Ishikawa (cell line): ENCODE measurements around the gene SYTL3.

Source experiments
- CEBPB ChIP-seq: IDR thresholded peaks from 2 replicates; pipeline ENCODE4 v1.6.1; 2012
- CREB1 ChIP-seq: IDR thresholded peaks from 2 replicates; pipeline ENCODE4 v1.6.1; 2012; ENCODE audit warnings: low read depth
- EGR1 ChIP-seq: IDR thresholded peaks from 2 replicates; pipeline ENCODE4 v1.6.1; 2012
- EP300 ChIP-seq: IDR thresholded peaks from 2 replicates; pipeline ENCODE4 v1.6.1; 2012; ENCODE audit warnings: borderline replicate concordance
- FOXM1 ChIP-seq: IDR thresholded peaks from 2 replicates; pipeline ENCODE4 v1.6.1; 2012; ENCODE audit warnings: low read depth, borderline replicate concordance
- NFIC ChIP-seq: IDR thresholded peaks from 2 replicates; pipeline ENCODE4 v1.6.1; 2012
- RAD21 ChIP-seq: IDR thresholded peaks from 2 replicates; pipeline ENCODE4 v1.6.1; 2012; ENCODE audit warnings: low read depth
- TAF1 ChIP-seq: IDR thresholded peaks from 2 replicates; pipeline ENCODE4 v1.6.1; 2012; ENCODE audit warnings: low read depth, mild to moderate bottlenecking
- TCF12 ChIP-seq: IDR thresholded peaks from 2 replicates; pipeline ENCODE4 v1.6.1; 2012; ENCODE audit warnings: low read depth
- TEAD4 ChIP-seq: IDR thresholded peaks from 2 replicates; pipeline ENCODE4 v1.6.1; 2012
- YY1 ChIP-seq: IDR thresholded peaks from 2 replicates; pipeline ENCODE4 v1.6.1; 2012; ENCODE audit warnings: low read depth
- ZBTB7A ChIP-seq: IDR thresholded peaks from 2 replicates; pipeline ENCODE4 v1.6.1; 2012; ENCODE audit warnings: low read depth
- TF ChIP-seq, protein P1 (sequence below): IDR thresholded peaks from 2 replicates; pipeline ENCODE4 v1.6.1; 2012; ENCODE audit warnings: low read depth, mild to moderate bottlenecking
- TF ChIP-seq, protein P2 (sequence below): IDR thresholded peaks from 2 replicates; pipeline ENCODE4 v1.6.1; 2012
- TF ChIP-seq, protein P3 (sequence below): IDR thresholded peaks from 2 replicates; pipeline ENCODE4 v1.6.1; 2012

The SYTL3 gene

DNA sequence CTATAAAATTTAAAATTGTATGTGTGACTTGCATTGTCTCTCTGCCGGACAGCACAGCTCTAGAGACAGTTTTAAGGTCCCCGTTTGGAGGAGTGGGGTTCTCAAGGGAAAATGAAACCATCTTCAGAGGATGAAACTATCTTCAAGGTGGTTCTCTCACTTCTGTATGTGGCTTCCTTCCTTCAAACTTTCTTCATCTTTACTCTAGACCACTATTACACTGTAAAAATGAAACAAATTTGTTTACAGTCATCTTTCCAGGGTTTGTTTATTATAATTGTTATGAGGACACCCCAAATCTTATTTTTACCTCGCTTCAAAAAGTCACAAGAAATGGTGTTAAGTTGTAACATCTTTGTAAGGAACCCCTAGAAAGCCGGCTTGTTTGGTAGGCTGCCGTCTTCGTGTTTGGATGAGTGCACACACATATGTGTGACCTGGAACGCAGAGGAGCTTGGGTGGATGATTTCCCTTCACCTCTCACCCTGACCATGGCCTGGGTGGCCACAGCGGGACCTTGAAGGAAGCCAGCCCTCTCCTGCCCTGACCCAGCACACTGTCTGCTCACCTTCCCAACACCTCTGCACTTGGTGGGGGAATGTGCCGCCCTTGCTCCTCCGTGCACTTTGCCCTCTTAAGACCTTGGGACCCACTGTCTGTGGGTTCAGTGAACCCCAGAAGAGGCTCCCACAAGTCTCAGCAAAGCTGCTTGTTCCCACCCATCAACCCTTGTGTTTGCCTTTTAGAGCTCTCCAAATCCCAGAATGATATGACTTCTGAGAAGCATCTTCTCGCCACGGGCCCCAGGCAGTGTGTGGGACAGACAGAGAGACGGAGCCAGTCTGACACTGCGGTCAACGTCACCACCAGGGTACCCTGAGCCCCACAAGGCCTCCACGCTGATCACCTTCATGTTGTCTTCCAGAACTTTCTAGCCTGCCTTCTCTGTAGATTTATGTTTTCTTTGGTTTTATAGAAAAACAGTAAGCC lies 67.8 kb downstream of the SYTL3 start:
- TF ChIP-seq YY1 = no peak
- TF ChIP-seq CEBPB = no peak
- TF ChIP-seq TAF1 = no peak
- no peak for TF ChIP-seq TEAD4
- TF ChIP-seq, protein P1, sequence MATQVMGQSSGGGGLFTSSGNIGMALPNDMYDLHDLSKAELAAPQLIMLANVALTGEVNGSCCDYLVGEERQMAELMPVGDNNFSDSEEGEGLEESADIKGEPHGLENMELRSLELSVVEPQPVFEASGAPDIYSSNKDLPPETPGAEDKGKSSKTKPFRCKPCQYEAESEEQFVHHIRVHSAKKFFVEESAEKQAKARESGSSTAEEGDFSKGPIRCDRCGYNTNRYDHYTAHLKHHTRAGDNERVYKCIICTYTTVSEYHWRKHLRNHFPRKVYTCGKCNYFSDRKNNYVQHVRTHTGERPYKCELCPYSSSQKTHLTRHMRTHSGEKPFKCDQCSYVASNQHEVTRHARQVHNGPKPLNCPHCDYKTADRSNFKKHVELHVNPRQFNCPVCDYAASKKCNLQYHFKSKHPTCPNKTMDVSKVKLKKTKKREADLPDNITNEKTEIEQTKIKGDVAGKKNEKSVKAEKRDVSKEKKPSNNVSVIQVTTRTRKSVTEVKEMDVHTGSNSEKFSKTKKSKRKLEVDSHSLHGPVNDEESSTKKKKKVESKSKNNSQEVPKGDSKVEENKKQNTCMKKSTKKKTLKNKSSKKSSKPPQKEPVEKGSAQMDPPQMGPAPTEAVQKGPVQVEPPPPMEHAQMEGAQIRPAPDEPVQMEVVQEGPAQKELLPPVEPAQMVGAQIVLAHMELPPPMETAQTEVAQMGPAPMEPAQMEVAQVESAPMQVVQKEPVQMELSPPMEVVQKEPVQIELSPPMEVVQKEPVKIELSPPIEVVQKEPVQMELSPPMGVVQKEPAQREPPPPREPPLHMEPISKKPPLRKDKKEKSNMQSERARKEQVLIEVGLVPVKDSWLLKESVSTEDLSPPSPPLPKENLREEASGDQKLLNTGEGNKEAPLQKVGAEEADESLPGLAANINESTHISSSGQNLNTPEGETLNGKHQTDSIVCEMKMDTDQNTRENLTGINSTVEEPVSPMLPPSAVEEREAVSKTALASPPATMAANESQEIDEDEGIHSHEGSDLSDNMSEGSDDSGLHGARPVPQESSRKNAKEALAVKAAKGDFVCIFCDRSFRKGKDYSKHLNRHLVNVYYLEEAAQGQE = no peak
- TF ChIP-seq, protein P2, sequence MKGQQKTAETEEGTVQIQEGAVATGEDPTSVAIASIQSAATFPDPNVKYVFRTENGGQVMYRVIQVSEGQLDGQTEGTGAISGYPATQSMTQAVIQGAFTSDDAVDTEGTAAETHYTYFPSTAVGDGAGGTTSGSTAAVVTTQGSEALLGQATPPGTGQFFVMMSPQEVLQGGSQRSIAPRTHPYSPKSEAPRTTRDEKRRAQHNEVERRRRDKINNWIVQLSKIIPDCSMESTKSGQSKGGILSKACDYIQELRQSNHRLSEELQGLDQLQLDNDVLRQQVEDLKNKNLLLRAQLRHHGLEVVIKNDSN = no peak
- no peak for TF ChIP-seq NFIC
- TF ChIP-seq EGR1 = no peak

DNA sequence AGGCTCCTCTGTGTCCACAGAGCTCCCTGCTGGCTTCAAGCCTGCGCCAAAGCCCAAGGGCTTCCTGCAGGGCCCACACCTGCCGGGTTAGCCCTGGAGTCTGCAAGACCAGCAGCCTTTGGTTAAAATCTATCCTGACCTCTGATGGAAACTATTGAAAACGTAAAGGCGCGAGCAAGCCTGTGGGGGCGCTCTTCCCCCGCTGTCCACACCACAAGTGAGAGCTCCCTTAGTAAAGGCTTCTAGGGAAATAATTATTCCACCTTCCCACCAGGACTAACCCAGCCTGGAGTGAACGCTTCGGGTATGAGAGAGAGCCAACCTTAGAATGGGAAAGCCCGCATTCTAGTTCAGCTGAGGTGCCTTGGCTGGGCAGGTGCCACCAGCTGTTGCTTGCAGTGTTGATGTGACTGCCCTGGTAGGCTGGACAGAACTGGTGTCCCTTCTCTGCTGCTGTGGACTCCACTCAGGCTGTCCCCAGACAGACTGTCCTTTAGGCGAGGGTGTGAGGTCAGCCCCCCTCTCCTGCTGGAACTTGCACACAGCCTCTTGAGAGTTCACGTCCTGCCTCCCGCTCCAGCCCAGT lies 68.7 kb downstream of the SYTL3 start:
- no peak for TF ChIP-seq YY1
- TF ChIP-seq RAD21 = peak; percentile 74

DNA sequence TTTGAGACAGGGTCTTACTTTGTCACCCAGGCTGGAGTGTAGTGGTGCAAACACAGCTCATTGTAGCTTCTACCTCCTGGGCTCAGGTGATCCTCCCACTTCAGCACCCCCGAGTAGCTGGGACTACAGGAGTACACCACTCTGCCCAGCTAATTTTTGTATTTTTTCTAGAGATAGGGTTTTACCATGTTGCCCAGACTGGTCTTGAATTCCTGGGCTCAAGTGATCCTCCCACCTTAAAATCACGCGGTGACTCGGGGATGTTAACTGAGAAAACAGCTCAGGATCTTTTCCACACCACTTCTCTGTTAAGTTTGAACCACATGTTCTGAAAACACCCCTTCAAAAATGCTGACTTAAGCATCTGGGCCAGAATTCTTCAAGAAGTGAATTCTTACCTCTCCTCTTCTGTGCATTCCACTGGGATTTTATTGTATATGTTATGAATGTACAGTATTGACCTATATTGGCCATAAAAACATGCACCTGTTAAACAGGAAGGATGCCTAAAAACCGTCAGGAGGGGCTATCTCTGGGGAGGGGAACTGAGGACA lies 72.4 kb downstream of the SYTL3 start:
- TF ChIP-seq RAD21 = no peak

DNA sequence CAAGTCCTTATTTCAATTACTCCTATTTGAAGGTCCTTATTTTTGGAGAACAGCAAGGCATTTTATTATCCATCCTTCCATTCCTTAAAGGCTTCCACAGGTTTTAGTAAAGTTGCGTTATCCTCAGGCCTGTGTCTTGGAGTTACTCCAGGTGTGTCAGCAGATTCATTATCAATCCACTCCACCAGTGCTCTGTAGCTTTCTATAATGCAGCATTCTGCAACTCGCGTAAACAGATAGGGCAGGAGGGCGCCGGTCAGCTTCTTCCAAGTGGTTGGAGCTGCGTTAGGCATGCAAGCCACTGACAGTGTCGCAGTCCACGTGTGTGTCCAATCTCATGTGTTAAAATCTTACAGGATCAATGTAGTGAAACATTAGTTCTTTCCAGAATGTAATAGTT lies 75.8 kb downstream of the SYTL3 start:
- TF ChIP-seq TEAD4 = no peak
- no peak for TF ChIP-seq TAF1
- TF ChIP-seq, protein P1 = no peak
- TF ChIP-seq CEBPB = no peak
- TF ChIP-seq, protein P2 = no peak
- TF ChIP-seq ZBTB7A = no peak
- TF ChIP-seq FOXM1 = no peak
- no peak for TF ChIP-seq TCF12
- TF ChIP-seq, protein P3, sequence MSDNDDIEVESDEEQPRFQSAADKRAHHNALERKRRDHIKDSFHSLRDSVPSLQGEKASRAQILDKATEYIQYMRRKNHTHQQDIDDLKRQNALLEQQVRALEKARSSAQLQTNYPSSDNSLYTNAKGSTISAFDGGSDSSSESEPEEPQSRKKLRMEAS = no peak
- TF ChIP-seq CREB1 = no peak
- TF ChIP-seq YY1 = no peak
- TF ChIP-seq RAD21 = no peak
- no peak for TF ChIP-seq EGR1
- TF ChIP-seq EP300 = no peak
- no peak for TF ChIP-seq NFIC

DNA sequence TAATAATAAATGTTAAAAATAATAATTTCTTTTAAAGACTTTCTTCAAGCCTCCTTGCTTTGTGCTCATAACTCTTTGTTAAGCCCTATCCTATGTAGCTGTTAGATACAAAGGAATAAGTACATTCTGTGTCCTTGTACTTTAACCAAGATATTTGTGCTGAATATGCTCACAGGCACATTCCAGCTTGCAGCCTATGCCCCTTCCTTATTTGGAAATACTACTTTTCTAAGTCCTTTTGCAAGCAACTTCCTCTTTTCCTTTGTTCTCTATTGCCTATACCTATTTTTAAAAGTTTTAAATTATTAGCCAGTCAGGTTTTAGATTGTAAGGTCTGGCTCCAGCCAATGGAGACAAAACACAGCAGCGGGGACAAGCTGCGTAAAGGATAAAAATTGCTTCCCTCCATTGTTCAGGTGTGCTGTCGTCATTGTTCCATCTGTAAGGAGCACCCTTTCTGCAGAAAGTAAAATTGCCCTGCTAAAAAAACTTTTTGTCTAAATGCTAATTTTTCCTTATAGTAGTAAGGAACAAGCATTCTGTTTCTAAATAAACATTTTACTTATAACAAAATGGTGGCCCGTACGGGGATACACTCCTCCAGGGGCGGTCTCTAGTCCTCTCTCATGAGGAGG lies 80.2 kb downstream of the SYTL3 start:
- TF ChIP-seq FOXM1 (no peak), NFIC (no peak), TAF1 (no peak), RAD21 (no peak), CREB1 (no peak), TEAD4 (no peak), TCF12 (no peak), EGR1 (no peak), EP300 (no peak)
- TF ChIP-seq, protein P3 = no peak
- TF ChIP-seq, protein P1 = no peak
